ENCODE data around the gene CRACR2B.

The CRACR2B gene

GRCh38 chr11:808427-809286 is 19.1 kb upstream of the CRACR2B start:
- peak overlapping the region; percentile 99 for H3K4me3 ChIP-seq (ENCODE audit: low read length)
- no peak for DNase-seq (ENCODE audit: low read depth, low spot score)

GRCh38 chr11:809287-810039 is 18.3 kb upstream of the CRACR2B start, which contains the start of gene RPLP2:
TSS of gene RPLP2 (plus strand) at chr11:809967. CDS start at chr11:810235, 268 bp downstream.
- H3K4me3 ChIP-seq (ENCODE audit: low read length), result peak within 1 kb of the TSS; percentile 99
- peak; percentile 96 for DNase-seq (ENCODE audit: low read depth, low spot score)

- DNase-seq (ENCODE audit: low read depth, low spot score), result no peak
Measured at GRCh38 chr11:810040-810567, 17.6 kb upstream of the CRACR2B start.

GRCh38 chr11:811446-812245 is 16.1 kb upstream of the CRACR2B start:
- no peak for DNase-seq (ENCODE audit: low read depth, low spot score)
- H3K4me3 ChIP-seq (ENCODE audit: low read length), result peak overlapping the region; percentile 99

More at GRCh38 chr11:810040-810567, 17.6 kb upstream of the CRACR2B start:
- H3K4me3 ChIP-seq (ENCODE audit: low read length), result peak overlapping the region; percentile 99

- no peak overlapping the region for H3K4me3 ChIP-seq (ENCODE audit: low read length)
- DNase-seq (ENCODE audit: low read depth, low spot score), result no peak
Measured at GRCh38 chr11:812390-812789, 15.3 kb upstream of the CRACR2B start.

- H3K4me3 ChIP-seq (ENCODE audit: low read length), result no peak overlapping the region
Measured at GRCh38 chr11:813072-813455, 14.7 kb upstream of the CRACR2B start.

GRCh38 chr11:813456-814096 is 14.1 kb upstream of the CRACR2B start:
- no peak for DNase-seq (ENCODE audit: low read depth, low spot score)
- no peak overlapping the region for H3K4me3 ChIP-seq (ENCODE audit: low read length)

More at GRCh38 chr11:813072-813455, 14.7 kb upstream of the CRACR2B start:
- DNase-seq (ENCODE audit: low read depth, low spot score), result no peak

- H3K4me3 ChIP-seq (ENCODE audit: low read length), result no peak overlapping the region
- DNase-seq (ENCODE audit: low read depth, low spot score), result no peak
Measured at GRCh38 chr11:815675-816432, 11.9 kb upstream of the CRACR2B start.

GRCh38 chr11:816433-816779 is 11.3 kb upstream of the CRACR2B start:
- H3K4me3 ChIP-seq (ENCODE audit: low read length), result no peak overlapping the region
- DNase-seq (ENCODE audit: low read depth, low spot score), result no peak

GRCh38 chr11:818396-819128 is 9.2 kb upstream of the CRACR2B start, which contains the start of gene PNPLA2:
TSS of gene PNPLA2 (plus strand) at chr11:818914. CDS start at chr11:819719, 805 bp downstream.
- H3K4me3 ChIP-seq (ENCODE audit: low read length), result peak within 1 kb of the TSS; percentile 66
- DNase-seq (ENCODE audit: low read depth, low spot score), result no peak

- peak overlapping the region; percentile 66 for H3K4me3 ChIP-seq (ENCODE audit: low read length)
- DNase-seq (ENCODE audit: low read depth, low spot score), result peak; percentile 71
Measured at GRCh38 chr11:819129-819931, 8.4 kb upstream of the CRACR2B start.

GRCh38 chr11:819943-820649 is 7.6 kb upstream of the CRACR2B start:
- peak; percentile 87 for DNase-seq (ENCODE audit: low read depth, low spot score)
- H3K4me3 ChIP-seq (ENCODE audit: low read length), result peak overlapping the region; percentile 66

GRCh38 chr11:820655-821511 is 6.8 kb upstream of the CRACR2B start:
- no peak for DNase-seq (ENCODE audit: low read depth, low spot score)
- H3K4me3 ChIP-seq (ENCODE audit: low read length), result peak overlapping the region; percentile 66

GRCh38 chr11:821512-822371 is 6.0 kb upstream of the CRACR2B start:
- H3K4me3 ChIP-seq (ENCODE audit: low read length), result no peak overlapping the region
- DNase-seq (ENCODE audit: low read depth, low spot score), result no peak

Measured in Jurkat, Clone E6-1 (cell line).